ENCODE data around the gene PITPNM3.
"Not testable (repeated sequence)": the region's sequence is repeated elsewhere in the genome, so short reads cannot be mapped to it uniquely, and the experiment has no call there.

Gene PITPNM3

DNA sequence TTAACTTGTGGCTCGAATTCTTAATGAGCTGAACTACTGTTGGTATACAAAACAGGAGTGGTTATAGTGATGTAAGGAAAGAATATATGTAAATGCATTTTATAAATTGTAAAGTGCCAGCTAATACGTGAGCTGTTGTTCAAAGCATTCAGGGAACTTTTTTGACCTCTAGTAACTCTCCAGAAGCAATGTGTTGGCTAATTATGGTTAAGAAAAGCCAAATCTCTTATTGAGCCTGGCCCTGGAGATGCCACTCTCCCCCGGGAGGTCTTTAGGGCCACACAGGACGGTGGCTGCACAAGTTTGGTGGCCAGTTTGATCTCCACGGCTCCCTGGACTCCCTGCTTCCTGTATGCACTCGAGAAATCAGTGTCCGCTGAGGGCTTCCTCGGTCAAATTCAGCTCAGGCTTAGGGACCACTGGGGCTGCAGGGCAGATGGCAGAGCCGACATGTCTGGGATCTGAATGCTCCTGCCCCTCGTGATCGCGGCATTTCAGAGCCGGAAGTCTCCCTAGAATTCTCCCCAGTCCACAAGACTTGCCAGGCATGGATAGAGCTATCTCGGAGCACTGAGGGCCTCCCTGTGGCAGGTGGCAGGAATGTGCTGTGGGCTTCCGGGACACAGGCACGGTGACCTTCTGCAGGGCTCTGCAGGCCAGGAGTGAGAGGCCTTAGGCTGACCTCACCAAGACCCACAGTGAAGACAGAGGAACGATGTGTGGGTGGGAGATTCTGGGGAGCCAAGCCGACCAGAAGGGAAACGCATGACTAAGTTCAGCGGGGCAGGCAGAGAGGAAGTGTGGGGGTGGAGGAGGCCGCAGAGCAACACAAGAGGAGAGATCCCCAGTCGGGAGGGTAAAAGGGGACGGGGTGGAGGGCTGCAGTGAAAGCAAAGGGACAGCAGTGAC lies 18.6 kb upstream of the PITPNM3 start:
- peak; percentile 5 to 53 for DNase-seq

DNA sequence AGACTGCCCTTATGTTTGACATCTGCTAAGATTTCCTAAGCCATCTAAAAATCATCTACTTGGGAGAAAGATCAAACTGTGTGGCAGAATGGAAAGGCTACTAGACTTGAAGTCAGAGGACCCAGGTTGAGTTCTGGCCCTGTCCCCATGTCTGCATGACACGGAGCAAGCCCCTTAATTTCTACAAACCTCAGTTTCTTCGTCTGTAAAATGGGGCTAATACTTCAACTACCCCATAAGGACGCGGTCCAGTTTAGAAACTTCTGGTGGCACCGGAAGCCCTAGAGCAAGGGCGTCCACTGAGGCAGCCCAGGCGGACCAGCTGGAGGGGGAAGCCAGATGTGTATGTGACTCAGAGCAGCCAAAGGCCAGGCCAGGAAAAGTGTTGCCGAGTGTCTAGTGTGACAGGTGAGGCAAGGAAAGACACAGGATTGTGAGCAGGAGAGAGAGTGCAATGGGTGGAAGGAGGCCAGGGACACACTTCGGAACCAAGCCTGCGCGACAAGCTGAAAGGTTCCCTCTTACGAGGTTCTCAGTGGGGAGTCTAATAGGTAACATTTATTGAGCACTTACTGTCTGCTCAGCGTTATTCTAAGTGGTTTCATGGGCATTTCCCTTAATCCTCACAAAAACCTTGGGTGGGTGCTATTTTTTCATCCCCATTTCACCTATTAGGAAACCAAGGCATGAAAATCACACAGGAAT lies 17.8 kb upstream of the PITPNM3 start:
- DNase-seq = no peak

DNA sequence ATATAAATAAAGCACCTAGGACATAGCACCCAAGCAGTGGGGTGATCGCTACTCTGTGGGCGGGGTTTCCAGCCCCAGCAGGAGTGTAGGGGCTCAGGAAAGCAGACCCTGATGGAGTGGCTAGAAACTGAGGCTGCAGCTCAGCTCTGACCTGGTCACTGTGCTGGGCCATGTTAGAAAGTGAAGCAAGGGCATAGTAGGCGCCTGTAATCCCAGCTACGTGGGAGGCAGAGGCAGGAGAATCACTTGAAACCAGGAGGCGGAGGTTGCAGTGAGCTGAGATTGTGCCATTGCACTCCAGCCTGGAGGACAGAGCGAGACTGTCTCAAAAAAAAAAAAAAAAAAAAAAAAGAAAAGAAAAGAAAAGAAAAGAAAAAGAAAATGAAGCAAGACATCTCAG lies 17.1 kb upstream of the PITPNM3 start:
- DNase-seq = not testable (repeated sequence)

DNA sequence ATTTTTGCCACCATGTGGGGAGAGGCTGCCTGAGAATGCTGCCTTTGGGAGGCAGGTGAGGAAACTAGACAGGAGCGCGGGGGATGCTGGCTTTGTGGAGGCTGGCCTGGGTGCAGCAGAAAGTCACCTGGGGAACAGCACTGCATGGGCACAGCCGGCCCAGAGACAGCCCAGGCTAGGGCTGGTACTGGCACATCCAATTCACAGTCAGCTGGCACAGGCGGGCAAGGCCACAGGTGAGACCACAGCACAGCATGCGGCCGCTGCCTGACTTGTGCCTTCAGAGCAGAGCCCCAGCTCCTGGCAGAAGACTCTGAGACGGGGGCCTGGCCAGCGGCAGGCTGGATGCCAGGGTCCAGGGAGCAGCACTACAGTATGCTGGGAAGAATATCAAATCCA lies 16.6 kb upstream of the PITPNM3 start:
- no peak for DNase-seq

GRCh38 chr17:6571452-6571781 lies 15.1 kb upstream of the PITPNM3 start:
- no peak for DNase-seq

- DNase-seq = no peak
Measured at GRCh38 chr17:6570731-6571451, 14.5 kb upstream of the PITPNM3 start.

- DNase-seq = no peak
Measured at GRCh38 chr17:6569370-6570285, 13.3 kb upstream of the PITPNM3 start.

- no peak for DNase-seq
Measured at GRCh38 chr17:6568184-6568758, 11.9 kb upstream of the PITPNM3 start.

GRCh38 chr17:6567528-6568183 lies 11.3 kb upstream of the PITPNM3 start:
- no peak for DNase-seq

GRCh38 chr17:6561446-6561845 lies 5.1 kb upstream of the PITPNM3 start:
- no peak for DNase-seq

DNA sequence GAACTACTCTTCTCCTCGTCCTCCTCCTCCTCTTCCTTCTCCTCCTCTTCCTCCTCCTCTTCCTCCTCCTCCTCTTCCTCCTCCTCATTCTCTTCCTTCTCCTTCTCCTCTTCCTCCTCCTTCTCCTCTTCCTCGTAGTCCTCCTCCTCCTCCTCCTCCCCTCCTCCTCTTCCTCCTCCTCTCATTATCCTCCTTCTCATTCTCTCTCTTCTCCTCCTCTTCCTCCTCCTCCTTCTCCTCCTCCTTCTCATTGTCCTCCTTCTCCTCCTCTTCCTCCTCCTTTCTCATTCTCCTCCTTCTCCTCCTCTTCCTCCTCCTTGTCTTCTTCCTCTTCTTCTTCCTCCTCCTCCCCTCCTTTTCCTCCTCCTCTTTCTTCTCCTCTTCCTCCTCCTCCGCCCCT lies 4.1 kb upstream of the PITPNM3 start:
- no peak for DNase-seq

DNA sequence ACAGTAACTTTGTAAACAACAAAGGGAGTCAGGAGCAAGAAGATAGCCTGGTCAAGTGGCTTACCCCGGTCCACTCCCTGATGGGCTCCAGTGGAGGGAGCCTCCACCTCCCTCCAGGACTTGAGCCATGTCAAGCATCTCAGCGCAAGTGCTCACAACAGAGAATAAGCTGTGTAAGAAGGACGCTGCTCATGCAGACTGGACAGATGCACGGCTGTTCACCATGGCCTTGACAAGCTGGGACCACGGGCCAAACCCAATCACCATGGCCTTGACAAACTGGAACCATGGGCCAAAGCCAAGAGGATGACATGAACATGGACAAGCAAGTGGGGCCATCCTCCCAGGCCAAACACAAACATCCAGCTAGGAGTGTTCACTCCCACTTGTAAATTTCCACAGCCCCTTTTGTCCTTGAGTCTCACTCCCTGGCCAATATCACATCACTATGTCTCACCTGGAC lies 3.4 kb upstream of the PITPNM3 start:
- no peak for DNase-seq

GRCh38 chr17:6558932-6559752 lies 2.8 kb upstream of the PITPNM3 start:
- no peak for DNase-seq

DNA sequence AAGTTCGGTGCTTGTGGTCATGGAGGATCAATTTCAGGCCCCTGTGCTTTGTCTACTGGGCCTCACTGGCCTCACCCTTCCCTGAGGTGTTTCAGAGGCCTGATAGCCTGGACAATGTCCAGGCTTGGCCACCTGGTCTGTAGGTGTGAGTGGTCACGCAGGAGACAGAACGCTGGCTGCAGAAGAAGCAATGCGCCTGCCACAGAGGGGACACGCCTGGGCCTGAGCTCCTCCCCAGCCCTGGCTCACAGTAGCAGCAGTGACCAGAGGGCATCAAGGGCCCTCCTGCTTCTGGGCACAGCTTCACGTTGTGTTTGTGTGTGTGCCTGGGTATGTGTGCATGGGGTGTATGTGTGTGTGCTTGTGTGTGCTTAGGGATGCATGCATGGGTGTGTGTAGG lies 1.9 kb upstream of the PITPNM3 start:
- no peak for DNase-seq

DNA sequence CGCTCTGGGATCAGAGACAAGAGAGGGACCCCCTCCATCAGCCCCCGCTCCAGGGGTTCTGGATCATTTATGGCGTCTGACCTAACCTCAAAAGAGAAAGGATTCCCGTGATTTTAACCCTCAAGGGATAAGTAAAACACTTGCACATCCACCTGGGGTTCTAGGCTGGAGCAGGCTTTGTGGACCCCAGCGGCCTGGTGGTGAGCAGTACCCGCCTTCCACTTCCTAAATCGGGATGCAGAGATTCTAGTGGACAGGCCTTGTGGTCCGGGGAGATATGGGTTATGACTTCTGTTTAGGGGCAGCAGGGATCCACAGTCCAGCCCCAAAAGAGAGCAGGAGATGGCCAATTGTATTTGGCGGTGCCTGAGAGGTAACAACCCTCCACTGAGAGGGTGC lies 684 bp upstream of the PITPNM3 start:
- DNase-seq = no peak

DNA sequence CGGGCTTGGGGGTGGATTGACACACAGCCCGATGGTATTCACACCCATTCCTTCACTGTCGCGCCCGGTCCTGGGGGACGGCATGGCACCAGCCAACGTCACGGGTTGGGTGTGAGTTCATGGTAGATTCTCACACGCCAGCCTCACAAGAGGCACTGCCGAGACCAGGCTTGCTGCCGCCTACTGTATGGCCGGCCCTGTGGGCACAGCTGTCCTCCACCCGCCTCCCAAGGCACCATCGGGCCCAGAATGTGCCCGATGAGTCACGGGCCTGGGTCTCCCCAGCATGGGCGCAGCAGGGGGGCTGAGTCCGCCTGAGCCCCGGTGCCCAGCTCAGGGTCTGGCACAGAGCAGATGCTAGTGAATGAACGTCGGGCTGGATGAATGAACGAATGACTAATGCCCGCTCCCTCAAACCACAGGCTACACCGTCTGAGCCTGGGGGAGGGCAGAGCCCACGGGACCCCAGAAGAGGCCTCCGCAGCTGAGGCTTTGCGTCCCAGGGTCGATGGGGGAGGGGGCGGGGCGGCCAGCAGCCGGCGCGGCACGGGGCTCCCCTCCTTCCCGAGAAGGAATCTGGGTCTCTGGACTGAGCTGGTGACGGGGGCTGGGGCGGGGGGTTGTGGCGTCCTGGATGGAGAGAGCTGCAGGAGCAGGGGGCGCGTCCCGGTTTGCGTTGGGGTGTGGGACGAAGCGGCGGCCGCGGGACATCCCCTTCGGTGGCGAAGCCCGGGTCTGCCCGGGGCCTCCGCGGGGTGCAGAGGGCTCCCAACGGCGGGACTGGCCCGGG lies 829 bp downstream of the PITPNM3 start:
- no peak for DNase-seq

DNA sequence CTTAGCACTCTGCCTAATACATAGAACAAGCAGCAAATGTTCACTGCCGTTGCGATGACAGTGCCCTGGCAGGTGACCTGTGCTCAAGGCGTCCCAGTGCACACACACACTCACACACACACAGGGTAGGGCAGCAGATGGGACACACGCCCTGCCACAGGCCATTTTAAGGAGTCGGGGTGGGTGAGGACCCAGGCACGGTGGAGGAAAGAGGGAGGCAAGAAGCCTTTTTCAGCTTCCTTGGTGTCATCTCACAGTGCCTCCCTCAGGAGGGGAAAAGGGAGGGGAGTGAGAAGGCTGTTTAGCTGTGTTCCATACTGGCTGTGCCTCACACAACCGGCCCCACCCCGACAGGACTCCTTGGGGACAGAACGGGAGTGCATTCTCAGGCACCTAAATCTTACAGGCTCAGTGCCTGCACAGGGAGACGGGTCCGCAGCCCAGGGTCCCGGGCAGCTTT lies 1.5 kb downstream of the PITPNM3 start:
- DNase-seq = no peak

GRCh38 chr17:6554342-6554741 lies 2.0 kb downstream of the PITPNM3 start:
- DNase-seq = no peak

DNA sequence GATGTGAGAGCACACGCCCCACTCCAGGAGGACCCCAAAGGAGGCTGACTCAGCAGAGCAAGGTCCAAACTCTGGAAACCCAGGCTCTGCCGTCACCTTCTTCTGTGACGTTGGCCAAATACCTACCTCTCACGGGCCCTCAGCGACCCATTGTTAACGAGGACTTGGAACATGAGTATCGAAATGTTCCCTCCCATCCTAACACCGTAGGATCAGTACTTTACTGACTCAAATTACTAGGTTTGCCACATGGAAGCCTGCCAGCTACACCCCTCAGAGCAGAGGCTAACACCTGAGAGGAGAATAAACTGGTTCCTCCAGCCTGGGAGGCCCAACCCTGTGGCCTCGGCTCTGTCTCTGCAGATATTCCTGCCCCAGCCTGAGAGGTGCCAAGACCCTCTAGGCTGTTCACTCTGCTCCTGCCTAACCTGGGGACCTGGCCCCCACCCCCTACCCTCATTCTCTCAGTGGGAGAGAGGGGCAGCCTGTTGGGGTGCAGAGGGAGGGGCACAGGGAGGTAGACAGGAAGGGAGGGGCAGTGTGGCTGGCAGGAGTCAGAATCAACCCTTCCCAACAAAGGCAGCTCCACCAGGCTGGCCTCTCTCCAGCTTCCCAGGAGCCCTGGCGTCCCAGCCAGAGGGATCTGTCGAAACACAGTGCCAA lies 4.4 kb downstream of the PITPNM3 start:
- DNase-seq = no peak
